Stomach (tissue), 4 donors: Measurements from ENCODE around the gene TIMM17B.

Experiments used
- CTCF ChIP-seq, 7 experiments: fragments of 450-650 bp in 4 of 7; fragments of 200-600 bp in 3 of 7; sonication (generic) in 3 of 7; IDR thresholded peaks; one replicate each; pipeline ENCODE4 v1.5.1; 2016 to 2019; ENCODE audit warnings: antibody characterized with exemption in 7 of 7, control low read depth in 2 of 7, mild to moderate bottlenecking in 1 of 7
- EP300 ChIP-seq: sonication (generic); formaldehyde crosslinking; IDR thresholded peaks from one replicate; pipeline ENCODE4 v1.6.1; 2017; ENCODE audit warnings: antibody characterized with exemption
- POLR2A ChIP-seq, 4 donors: fragments of 450-650 bp; IDR thresholded peaks; one replicate each; pipeline ENCODE4 v1.6.1; 2016; ENCODE audit warnings: antibody characterized with exemption in 4 of 4, control low read depth in 2 of 4, mild to moderate bottlenecking in 1 of 4, moderate library complexity in 1 of 4
- POLR2AphosphoS5 ChIP-seq, 3 donors: sonication (generic); formaldehyde crosslinking; IDR thresholded peaks; one replicate each; pipeline ENCODE4 v1.6.1; 2016; ENCODE audit warnings: antibody characterized with exemption in 3 of 3

DNA sequence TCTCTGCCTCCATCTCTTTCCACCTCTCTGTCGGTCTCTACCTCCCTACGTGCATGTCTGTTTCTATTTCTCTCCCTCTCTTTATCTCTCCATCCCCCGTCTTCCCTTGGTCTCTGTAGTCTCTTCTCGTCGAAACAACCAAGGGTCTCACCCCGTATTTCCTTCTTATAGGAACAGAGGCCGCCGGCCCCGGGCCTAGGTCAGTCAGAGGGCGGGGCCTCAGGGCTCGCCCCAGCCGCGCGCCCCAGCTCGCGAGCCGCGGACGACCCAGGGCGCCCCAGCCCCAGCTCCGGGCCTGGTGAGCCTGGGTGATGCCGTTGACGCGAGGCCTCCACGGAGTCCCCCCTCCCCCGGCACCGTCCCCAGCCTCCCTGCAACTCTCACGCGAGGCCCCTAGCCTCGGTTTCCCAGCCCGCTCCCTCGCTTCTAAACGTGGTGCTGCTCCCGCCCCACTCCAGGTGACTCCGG is 6.6 kb downstream of the TIMM17B start:
- TF ChIP-seq POLR2A (IDR thresholded peaks at IDR 0.05) (no peak), CTCF (IDR thresholded peaks at IDR 0.05) (no peak), POLR2AphosphoS5 (IDR thresholded peaks at IDR 0.05) (no peak), EP300 (no peak)
